HG02943 (cell line): ENCODE results near the gene CRABP2.

Source experiments
- ATAC-seq: cut with Tn5 transposase; IDR thresholded peaks from one replicate; pipeline ENCODE4 v1.9.1; 2021; ENCODE audit warnings: mild to moderate bottlenecking, low read depth, moderate library complexity; ENCODE audit not compliant: unreplicated experiment

Gene CRABP2

GRCh38 chr1:156705321-156705917, at the start of gene CRABP2:
CRABP2 (minus strand) TSS chr1:156705583; CDS start chr1:156705446, 137 bp downstream.
- no peak for ATAC-seq

- no peak for ATAC-seq
Observed at GRCh38 chr1:156754219-156754618, 48.8 kb upstream of the CRABP2 start.

GRCh38 chr1:156752843-156753482, 47.6 kb upstream of the CRABP2 start:
- ATAC-seq: no peak

- no peak for ATAC-seq
Observed at GRCh38 chr1:156751757-156752481, 46.5 kb upstream of the CRABP2 start.

GRCh38 chr1:156751451-156751756, 46.0 kb upstream of the CRABP2 start, which contains the start of gene HDGF:
HDGF (minus strand) TSS chr1:156751675; CDS start chr1:156751429, 246 bp downstream.
- ATAC-seq: no peak

GRCh38 chr1:156750711-156751450, 45.5 kb upstream of the CRABP2 start:
- no peak for ATAC-seq

GRCh38 chr1:156750191-156750672, 44.8 kb upstream of the CRABP2 start:
- ATAC-seq: no peak

GRCh38 chr1:156749419-156750118, 44.2 kb upstream of the CRABP2 start:
- no peak for ATAC-seq

- ATAC-seq: no peak
Observed at GRCh38 chr1:156748670-156749418, 43.5 kb upstream of the CRABP2 start.

GRCh38 chr1:156747742-156748669, 42.6 kb upstream of the CRABP2 start:
- ATAC-seq: no peak

GRCh38 chr1:156746728-156747631, 41.6 kb upstream of the CRABP2 start:
- ATAC-seq: no peak

- no peak for ATAC-seq
Observed at GRCh38 chr1:156746406-156746727, 41.0 kb upstream of the CRABP2 start.

- no peak for ATAC-seq
Observed at GRCh38 chr1:156745881-156746280, 40.5 kb upstream of the CRABP2 start.

- no peak for ATAC-seq
Observed at GRCh38 chr1:156744786-156745419, 39.5 kb upstream of the CRABP2 start.

GRCh38 chr1:156744344-156744743, 39.0 kb upstream of the CRABP2 start:
- ATAC-seq: no peak

- ATAC-seq: no peak
Observed at GRCh38 chr1:156743367-156744302, 38.3 kb upstream of the CRABP2 start.
